GM18520 (cell line): ENCODE results near the gene DRC3.
"Not testable (repeated sequence)": the region's sequence is repeated elsewhere in the genome, so short reads cannot be mapped to it uniquely, and the experiment has no call there.

Source experiments
- ATAC-seq: cut with Tn5 transposase; IDR thresholded peaks from one replicate; pipeline ENCODE4 v1.9.1; 2021; ENCODE audit not compliant: unreplicated experiment

Gene DRC3, protein sequence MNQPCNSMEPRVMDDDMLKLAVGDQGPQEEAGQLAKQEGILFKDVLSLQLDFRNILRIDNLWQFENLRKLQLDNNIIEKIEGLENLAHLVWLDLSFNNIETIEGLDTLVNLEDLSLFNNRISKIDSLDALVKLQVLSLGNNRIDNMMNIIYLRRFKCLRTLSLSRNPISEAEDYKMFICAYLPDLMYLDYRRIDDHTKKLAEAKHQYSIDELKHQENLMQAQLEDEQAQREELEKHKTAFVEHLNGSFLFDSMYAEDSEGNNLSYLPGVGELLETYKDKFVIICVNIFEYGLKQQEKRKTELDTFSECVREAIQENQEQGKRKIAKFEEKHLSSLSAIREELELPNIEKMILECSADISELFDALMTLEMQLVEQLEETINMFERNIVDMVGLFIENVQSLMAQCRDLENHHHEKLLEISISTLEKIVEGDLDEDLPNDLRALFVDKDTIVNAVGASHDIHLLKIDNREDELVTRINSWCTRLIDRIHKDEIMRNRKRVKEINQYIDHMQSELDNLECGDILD

GRCh38 chr17:17972126-17972951, at the start of gene DRC3, which contains the start of gene TOM1L2:
DRC3 (plus strand) TSS chr17:17972862; CDS start chr17:17977599, 4,737 bp downstream.
TOM1L2 (minus strand) TSS chr17:17972400; CDS start chr17:17972313, 87 bp downstream.
- peak; percentile 89 for ATAC-seq

DNA sequence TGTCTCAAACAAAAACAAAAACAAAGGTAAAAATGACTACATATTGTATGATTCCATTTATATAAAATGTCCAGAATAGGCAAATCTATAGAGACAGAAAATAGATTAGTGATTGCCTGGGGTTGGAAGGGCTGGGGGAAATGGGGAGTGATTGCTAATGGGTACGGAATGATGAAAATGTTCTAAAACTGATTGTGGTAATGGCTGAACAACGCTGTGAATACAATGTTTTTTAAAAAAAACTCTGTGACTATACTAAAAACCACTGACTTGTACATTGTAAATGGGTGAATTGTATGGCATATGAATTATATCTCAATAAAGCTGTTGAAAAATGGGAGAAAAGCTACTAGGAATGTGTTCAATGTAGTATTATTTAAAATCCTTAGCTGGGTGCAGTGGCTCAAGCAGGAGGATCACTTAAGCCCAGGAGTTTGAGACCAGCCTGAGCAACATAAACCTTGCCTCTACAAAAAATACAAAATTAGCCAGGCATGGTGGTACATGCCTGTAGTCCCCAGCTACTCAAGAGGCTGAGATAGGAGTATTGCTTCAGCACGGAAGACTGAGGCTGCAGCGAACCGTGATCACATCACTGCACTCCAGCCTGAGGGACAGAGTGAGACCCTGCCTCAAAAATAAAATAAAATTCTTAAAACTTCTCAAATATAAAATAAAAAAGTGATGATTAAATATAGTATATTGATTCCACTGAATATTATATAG, 48.4 kb upstream of the DRC3 start:
- ATAC-seq: no peak

DNA sequence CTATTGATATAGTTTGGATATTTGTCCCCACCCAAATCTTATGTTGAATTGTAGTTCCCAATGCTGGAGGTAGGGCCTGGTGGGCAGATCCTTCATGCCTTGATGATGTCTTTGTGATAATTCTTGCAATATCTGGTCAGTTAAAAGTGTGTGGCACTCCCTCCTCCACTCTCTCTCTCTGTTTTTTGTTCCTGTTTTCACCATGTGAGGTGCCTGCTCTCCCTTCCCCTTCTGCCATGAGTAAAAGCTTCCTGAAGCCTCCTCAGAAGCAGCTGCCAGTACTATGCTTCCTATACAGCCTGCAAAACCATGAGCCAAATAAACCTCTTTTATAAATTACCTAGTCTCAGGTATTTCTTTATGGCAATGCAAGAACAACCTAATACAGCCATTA, 47.8 kb upstream of the DRC3 start:
- no peak for ATAC-seq

DNA sequence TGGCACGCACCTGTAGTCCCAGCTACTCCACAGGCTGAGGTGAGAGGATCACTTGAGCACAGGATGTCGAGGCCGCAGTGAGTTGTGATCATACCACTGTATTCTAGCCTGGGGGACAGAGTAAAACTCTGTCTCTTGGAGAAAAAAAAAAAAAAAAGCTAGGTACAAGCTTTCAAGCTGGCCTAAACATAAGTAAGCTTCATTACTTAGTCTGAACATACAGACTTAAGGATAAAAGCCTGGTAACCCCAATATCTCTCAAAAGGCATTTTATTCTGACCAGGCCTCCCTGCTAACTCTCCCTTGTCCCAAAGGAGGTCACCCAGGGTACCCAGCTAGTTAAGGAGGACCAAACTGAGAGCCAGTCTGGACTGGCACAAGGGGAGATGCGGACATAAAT, 46.6 kb upstream of the DRC3 start:
- no peak for ATAC-seq

- no peak for ATAC-seq
These were observed 45.7 kb upstream of the DRC3 start for GRCh38 chr17:17926840-17927449.

DNA sequence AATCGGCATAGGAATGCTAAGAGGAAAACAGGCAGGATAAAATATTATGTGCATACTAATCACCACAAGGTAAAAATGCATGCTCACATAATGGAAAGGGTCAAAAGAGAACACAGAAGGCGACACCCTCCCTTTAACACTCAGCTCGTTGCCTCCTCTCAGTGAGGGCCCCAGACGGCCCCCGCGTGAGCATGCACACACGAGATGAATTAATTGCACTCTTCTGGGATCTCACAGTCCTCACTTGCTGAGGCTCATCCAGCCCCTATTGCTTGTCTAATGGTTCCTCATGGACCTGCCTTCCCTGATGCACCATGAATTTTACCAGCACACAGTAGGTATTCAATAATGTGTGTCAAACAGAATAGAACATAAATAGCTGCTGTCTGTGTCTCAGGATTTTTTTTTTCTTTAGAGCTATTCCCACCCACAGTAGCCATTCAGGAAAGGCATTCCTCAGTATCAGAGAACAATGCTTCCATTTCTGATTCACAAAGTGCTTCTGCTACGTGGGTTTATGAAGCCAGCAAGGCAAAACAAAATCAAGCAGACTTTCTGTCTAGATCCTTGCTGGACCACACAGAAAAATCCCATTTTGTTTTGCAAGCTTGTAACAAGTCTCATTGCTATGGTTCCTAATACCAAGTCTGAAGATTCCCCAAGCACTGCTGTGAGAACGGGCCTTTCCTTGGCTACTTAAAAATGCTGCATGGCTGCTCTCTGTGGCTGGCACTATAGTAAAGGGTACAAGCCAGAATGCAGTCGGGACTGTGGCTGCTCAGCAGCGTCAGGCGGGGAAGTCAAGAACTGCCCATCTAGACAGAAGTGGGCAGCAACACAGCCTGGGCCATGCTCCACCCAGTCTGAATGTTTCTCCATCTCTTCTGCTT, 44.0 kb upstream of the DRC3 start:
- ATAC-seq: no peak

GRCh38 chr17:17929655-17930380, 42.8 kb upstream of the DRC3 start:
- ATAC-seq: no peak

DNA sequence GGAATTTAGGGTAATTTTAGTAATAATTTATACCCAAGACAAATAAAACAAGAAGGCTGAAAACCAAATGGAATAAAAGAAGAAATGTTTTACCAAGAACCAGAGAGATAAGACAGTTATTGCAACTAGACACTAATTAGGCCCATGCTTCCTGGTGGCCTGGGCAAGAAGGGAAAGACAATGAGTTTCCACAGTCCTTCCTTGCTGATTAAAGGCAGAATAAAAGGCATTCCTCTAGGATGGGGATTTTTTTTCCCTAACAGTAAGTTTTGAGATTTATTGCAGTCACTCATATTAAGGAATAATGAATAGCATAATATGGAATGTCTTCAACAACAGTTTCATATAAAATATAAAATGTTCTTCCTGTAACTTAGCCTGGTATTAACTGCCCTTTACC, 42.0 kb upstream of the DRC3 start:
- ATAC-seq: no peak

GRCh38 chr17:17931159-17931558, 41.5 kb upstream of the DRC3 start:
- ATAC-seq: no peak

DNA sequence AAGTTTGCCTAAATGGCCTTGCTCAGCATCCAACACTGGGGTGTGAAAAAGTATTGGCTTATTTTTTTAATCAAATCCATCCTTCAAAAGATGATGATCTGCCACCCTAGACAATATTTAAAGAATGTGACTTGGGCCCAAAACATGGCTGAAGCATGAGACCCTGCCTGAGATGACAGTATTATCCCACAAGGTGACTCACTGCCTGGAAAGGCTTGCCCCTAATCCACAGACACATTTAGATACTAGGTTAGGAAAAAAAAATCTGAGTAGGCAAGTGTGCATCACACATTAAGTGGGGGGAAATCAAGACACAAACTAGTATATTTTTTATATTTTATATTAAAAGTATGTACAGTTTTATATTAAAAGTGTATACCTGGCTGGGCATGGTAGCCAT, 38.9 kb upstream of the DRC3 start:
- no peak for ATAC-seq

DNA sequence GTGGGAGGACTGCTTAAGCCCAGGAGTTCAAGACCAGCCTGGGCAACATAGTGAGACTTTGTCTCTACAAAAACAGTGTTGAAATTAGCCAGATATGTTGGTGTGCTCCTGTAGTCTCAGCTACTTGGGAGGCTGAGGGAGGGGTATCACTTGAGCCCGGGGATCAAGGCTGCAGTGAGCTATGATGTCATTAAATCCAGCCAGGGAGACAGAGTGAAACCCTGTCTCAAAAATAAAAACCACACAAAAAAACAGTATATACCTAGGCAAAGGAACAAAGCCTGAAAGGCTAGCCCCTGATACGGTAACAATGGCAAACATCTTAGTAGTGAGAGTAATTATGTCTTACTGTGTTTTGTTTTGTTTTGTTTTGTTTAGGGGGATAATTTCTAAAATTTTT, 38.4 kb upstream of the DRC3 start:
- ATAC-seq: no peak

- no peak for ATAC-seq
These were observed 37.9 kb upstream of the DRC3 start for GRCh38 chr17:17934806-17935205.

- no peak for ATAC-seq
These were observed 37.1 kb upstream of the DRC3 start for GRCh38 chr17:17935321-17936271.

DNA sequence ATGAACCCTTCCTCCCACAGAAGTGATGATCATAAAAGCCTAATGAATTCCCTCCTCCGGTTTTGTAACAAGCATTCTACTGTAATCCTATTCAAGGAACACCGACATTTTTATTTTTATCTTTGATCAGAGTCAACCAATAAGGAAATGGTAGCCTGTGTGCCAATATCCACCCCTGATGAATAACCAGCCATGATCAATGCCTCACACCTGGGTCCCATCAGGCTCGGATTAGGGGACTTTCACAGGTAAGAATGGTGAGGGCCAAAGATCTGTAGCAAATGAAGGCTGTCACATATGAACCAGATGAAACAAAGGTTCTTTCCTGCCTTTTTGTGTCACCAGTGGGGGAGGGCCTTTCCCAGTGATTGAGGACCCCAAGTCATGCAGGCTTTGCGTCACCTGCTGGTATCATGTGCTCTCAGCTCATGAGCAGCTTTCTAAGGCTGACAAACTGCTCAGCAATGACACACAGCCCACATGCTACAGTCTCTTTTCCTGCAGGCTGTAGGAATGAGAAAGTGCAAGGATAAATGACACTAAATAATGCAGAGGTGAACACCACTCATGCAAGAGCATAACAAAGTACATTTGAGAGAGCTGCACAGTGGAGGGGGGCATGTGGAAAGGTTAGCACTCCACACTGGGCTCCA, 35.3 kb upstream of the DRC3 start:
- ATAC-seq: no peak

- ATAC-seq: no peak
These were observed 34.7 kb upstream of the DRC3 start for GRCh38 chr17:17937958-17938357.

- no peak for ATAC-seq
These were observed 34.1 kb upstream of the DRC3 start for GRCh38 chr17:17938388-17939107.

DNA sequence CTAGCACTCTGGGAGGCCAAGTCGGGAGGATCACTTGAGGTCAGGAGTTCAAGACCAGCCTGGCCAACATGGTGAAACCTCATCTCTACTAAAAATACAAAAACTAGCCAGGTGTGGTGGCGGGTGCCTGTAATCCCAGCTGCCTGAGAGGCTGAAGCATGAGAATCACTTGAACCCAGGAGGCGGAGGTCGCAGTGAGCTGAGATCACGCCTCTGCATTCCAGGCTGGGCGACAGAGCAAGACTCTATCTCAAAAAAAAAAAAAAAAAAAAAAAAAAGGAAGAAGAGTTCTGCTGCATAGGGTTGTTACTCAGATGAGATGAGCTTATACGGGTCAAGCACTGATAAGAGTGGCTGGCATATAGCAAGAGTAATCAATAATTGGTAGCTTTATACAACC, 32.7 kb upstream of the DRC3 start:
- not testable (repeated sequence) for ATAC-seq
